GM19240 (cell line): ENCODE results near the gene EIF3J.
"Not testable (repeated sequence)": the region's sequence is repeated elsewhere in the genome, so short reads cannot be mapped to it uniquely, and the experiment has no call there.

Experiments
- DNase-seq: peaks from one replicate; pipeline ENCODE4 v3.0.0; 2011; ENCODE audit warnings: low spot score; ENCODE audit not compliant: insufficient read length

Gene EIF3J

DNA sequence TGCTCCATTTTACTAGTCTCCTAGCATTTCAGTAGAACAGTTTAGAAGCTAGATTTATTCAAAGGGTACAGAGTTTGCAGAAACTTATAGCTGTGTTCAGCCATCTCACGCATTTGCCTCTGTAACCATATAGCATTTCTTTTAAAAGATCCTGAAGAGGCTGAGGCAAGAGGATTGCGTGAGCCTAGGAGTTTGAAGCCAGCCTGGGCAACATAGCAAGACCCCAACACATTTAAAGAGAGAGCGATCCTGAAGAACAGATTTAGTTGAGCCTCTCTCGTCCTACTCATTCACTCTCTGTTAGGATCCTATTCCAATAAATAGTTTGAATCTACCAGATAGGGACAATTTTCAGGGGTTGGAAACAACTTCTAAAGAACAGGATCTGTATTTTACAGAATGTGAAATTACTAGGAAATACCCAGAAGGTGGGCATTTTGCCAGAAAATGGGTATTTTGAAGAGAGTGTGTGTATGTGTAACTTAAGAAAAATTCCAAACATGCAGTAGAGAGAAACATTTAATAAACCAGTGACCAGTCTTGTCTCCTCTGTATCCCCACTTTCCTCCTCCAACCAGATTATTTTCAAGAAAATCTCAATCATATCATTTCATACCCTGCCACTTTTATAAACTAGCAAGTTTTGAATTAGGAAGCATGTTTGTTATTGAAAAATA is 4.5 kb downstream of the EIF3J start:
- DNase-seq, result no peak

DNA sequence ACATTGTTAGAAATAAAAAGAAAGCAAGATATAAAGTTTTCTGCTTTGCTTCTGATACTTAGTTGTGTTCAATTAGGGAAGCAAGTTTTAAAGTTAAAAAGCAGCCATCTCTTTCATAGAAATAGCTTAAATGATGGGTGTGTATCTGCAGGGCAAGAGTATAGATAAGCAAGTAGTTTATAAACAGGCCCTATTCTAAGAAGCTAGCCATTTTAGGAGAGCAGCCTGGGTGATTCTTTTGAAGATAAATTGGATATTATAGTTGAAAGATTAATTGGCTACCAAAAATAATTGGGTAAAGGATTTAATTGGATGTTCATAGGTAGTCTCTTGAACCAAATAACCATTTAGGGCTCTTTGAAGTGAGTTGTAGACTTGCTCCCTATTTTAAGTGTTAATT is 5.6 kb downstream of the EIF3J start:
- DNase-seq, result no peak

GRCh38 chr15:44544745-44545144 is 7.8 kb downstream of the EIF3J start:
- not testable (repeated sequence) for DNase-seq

DNA sequence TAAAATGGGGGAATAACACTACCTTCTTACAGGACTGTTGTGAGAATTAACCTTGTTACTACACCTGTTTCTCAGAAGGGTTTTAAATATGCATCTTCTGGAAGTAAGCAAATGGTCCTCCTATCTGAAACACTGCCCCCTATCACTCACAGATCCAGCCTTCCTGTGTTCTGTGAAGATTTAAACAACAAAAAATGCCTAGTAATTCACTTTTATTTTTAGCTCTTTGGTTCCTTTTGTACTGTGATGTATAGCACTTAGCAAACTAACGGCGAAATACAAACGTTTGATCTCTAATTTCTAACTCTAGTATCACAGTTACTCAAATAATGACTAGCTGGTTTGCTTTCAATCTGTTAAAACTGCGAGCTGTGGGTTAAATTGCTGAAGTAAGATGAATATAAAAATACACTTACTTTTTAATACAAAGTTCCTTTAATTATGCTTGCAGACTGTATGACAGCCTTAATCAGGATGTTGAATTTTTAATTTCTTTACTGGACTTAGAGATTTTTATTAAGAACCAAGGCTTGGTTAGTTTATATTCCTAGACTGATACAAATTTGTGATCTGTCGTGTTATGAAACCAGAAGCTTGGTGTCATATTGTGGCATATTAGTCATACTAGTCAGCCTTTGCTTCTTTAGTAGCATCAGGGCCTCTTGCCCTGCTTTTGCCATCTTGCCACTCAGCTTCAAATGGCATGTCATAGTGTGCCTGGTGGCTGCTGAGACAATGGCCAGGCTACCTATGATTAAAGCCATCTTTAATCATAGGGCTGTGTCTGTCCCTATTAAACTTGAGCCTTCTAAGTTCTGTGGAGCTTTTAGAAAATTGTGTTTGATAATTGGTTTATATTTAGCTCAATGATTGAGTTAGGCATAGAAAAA is 9.2 kb downstream of the EIF3J start:
- DNase-seq, result no peak

- not testable (repeated sequence) for DNase-seq
Measured at GRCh38 chr15:44549152-44549551, 12.2 kb downstream of the EIF3J start.

DNA sequence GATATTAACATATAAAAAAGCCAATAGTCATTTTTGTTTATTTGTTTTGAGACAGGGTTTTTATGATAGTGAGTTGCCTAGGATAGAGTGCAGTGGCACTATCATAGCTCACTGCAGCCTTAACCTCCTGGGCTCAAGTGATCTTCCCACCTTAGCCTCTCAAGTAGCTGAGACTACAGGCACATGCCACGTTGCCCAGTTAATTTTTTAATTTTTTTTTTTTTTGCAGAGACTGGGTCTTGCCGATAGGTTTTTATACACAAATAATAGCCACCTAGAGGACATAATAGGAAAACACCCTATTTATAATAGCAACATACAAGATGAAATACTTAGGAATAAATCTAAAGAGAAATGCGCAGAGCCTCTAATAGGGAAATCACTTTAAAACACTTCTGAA is 13.3 kb downstream of the EIF3J start:
- no peak for DNase-seq

DNA sequence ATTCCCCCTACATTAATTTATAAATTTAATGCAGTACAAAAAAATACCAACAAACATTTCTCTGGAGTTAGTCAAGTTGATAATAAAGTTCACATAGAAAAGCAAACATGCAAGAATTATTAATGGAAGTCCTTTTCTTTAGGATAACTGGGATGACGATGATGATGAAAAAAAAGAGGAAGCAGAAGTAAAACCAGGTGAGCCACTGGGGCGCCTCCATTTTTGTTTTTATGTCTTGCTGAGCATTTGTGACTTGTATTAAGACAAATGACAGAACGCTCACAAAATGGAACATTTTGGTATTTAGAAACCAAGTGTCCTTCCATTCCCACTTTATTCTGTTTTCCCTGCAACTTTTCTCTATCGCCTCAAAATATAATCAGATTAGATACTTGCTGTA is 13.8 kb downstream of the EIF3J start:
- no peak for DNase-seq

DNA sequence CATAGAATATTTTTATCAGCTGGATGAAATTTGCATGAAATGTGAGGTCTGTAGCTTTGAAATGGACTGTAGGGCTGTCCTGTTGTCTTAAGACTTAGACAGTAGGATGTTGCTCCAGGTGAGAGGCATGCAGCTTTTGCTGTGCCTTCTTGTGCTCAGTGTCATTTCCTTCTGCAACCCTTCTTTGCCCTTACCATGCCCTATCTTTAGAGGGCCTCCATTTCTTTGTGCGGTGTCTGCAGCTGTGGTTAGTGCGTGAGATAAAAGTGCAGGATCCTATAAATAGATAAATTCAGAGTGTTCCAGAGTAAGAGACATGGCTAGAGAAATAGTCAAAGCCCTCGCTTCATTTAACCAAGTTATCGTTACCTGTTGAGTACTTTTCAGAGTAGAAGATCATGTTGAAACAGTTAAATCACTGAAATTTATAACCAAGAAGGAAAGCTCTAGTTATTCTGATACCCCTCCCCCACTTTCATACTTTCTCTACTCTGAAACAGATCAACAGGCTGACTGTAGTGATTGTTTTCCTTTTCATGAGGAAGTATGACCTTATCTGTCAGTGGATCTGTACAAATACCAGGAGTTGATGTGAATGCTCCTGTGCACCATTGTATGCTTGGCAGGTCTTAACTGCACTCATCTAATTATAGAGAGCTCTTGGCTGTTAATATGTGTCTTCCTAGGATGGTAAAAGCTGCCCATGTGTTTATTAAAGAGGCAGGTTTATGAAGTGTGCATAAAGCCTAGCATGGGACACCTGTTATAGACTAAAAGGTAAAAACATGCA is 18.2 kb downstream of the EIF3J start:
- DNase-seq, result no peak

DNA sequence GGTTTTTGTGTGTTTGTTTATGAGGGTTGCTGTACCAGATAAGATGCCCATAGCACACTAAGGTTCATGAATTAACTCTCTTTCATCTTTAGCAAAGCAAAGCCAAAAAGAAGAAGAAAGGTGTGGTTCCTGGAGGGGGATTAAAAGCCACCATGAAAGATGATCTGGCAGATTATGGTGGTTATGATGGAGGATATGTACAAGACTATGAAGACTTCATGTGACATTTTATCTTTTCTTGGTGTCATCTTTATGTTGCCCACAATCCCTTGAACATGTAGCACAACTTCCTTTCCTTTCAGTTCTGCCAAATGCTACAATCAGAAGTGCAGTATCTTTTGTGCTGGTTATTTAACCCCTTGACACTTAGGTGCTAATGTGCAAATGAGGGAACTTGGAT is 24.0 kb downstream of the EIF3J start:
- not testable (repeated sequence) for DNase-seq

- no peak for DNase-seq
Measured at GRCh38 chr15:44565387-44566154, 28.6 kb downstream of the EIF3J start.

- no peak for DNase-seq
Measured at GRCh38 chr15:44566155-44566540, 29.2 kb downstream of the EIF3J start.

- DNase-seq, result no peak
Measured at GRCh38 chr15:44568338-44568737, 31.4 kb downstream of the EIF3J start.

GRCh38 chr15:44569316-44569715 is 32.4 kb downstream of the EIF3J start:
- DNase-seq, result no peak

GRCh38 chr15:44570361-44570760 is 33.4 kb downstream of the EIF3J start:
- DNase-seq, result no peak

DNA sequence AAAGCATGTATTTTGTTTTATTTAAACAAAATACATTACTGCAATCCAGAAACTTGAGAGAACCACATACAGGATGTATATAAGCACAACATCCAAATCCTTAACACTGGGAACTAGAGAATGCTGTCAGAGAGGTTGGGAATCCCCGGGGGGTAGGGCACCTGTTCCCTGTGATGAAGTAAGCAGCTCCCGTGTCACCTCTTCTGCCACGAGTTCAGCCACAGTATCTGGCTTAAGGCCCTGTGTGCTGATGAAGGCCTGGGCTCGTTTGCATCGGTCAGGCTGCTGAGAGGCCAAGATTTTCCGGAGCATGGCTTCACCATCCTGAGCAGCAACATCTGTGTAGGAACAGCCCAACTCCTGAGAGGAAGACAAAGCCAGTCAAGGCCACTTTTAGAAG is 36.4 kb downstream of the EIF3J start:
- DNase-seq, result no peak

GRCh38 chr15:44574734-44575133 is 37.8 kb downstream of the EIF3J start:
- no peak for DNase-seq

GRCh38 chr15:44580105-44580504 is 43.2 kb downstream of the EIF3J start:
- no peak for DNase-seq

- no peak for DNase-seq
Measured at GRCh38 chr15:44584162-44584749, 47.3 kb downstream of the EIF3J start.

DNA sequence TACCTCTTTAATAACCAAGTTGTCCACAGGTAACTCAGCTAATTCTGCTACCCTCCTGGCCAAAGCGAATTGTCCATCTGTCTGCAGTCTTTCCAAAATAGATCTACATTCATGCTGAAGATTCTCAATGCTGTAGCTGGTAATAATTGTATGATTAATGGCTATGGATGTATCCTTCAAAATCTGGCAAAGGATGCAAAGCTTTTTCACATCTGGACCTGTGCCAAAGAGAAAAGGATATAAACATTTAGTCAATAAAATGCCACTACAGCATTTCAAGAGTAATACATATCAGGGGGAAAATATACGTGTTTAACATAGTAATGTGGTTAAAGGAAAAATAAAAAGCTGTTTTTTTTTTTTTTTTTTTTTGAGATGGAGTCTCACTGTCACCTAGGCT is 48.7 kb downstream of the EIF3J start:
- DNase-seq, result no peak

- no peak for DNase-seq
Measured at GRCh38 chr15:44588541-44588940, 51.6 kb downstream of the EIF3J start.

GRCh38 chr15:44591326-44591725 is 54.4 kb downstream of the EIF3J start:
- DNase-seq, result no peak
